ENCODE measurements around the gene OLFM2. TPM values are rescaled to one million over a fixed set of nuclear protein-coding genes. Genes with fewer than 3 reads are reported as not detected.
"Not testable (repeated sequence)": the region's sequence is repeated elsewhere in the genome, so short reads cannot be mapped to it uniquely, and the experiment has no call there.

Gene OLFM2
- total and polyA plus RNA-seq, 2 experiments from 2014 or later, result 8.9 to 11.6 TPM

GRCh38 chr19:9847087-9847671 is 89.1 kb downstream of the OLFM2 start:
- Histone ChIP-seq H3K9me2 (ENCODE audit: insufficient read depth) (no peaks in the 10 kb centered on the region), H3K4me3 (no peak overlapping the region), H4K20me1 (ENCODE audit: insufficient read depth) (no peaks in the 10 kb centered on the region), H3K27me3 (replicated peaks; ENCODE audit: insufficient read depth) (no peaks in the 10 kb centered on the region), H3K4me2 (ENCODE audit: unreplicated experiment) (no peak overlapping the region), H3K79me2 (ENCODE audit: insufficient read depth) (no peaks in the 10 kb centered on the region), H3K36me3 (ENCODE audit: low read depth) (peaks cover 5% of the 10 kb centered on the region; the same call in 1 of the 2 replicates), H3K4me1 (ENCODE audit: insufficient read depth) (no peaks in the 10 kb centered on the region), H3F3A (ENCODE audit: insufficient read depth) (no peaks in the 10 kb centered on the region), H3K9ac (peak overlapping the region; percentile 35; the same call in 1 of the 2 replicates), H2AFZ (no peak overlapping the region), H3K9me3 (ENCODE audit: low read depth) (no peaks in the 10 kb centered on the region), H3K27ac (peak overlapping the region; percentile 62)
- in situ Hi-C loops (cut with MboI), result no loop called here
- 9% methylated on average over 13 of the region's 13 CpGs for WGBS, 2 experiments (ENCODE audit: low coverage in 1 of 2, low lambda C conversion rate in 2 of 2, missing lambda C conversion rate in 2 of 2)
- TF ChIP-seq EZH2 (IDR thresholded peaks at IDR 0.05; ENCODE audit: insufficient read depth, poor library complexity, severe bottlenecking) (no peak), EZH2phosphoT487 (IDR thresholded peaks at IDR 0.05; ENCODE audit: insufficient read depth, low read depth) (no peak)
- peak; percentile 99 for DNase-seq

- not testable (repeated sequence) for H3K9me3 ChIP-seq (ENCODE audit: low read depth)
- 86 to 94% methylated on average over 12 of the region's 12 CpGs for WGBS, 2 experiments (ENCODE audit: low coverage in 1 of 2, low lambda C conversion rate in 2 of 2, missing lambda C conversion rate in 2 of 2)
Observed at GRCh38 chr19:9843626-9844273, 92.6 kb downstream of the OLFM2 start.

DNA sequence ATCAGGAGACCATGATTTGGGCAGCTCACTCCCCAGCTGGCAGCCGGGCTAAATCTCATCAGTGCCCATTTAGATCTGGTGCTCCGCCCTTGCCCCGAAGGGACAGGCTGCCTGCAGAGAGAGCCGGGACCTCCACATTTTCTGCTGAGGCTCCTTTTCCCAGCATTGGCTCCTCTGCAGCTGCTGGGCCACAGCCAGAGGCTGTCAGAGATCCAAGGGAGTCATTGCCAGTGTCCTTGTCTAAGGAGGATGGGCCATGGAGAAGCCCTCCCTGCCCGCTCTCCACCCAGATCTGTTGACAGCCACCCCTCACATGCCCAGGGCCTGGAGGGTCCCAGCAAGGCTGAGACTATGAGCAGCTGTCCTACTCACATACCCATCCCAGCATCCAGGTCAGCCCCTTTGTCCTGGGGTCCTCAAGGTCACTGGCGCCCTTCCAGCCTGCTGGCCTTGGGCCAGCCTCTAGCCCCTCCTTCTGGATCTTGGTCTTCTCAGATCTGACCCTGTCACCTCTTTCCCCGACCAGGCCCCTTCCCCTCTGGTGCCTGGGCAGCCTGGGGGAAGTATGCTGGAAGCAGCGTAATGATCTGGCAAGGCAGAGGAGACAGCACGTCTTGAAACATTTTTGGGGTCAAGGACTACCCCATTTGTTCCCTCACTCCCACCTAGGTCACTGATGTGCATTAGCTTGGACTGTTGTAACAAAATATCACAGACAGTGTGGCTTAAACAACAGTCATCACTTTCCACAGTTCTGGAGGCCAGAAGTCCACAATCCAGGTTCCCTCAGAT is 93.3 kb downstream of the OLFM2 start:
- H3K9me3 ChIP-seq (ENCODE audit: low read depth), result no peaks in the 10 kb centered on the region
- H3K36me3 ChIP-seq (ENCODE audit: low read depth), result peaks cover 5% of the 10 kb centered on the region; the same call in 1 of the 2 replicates
- no peaks in the 10 kb centered on the region for H3F3A ChIP-seq (ENCODE audit: insufficient read depth)
- no peaks in the 10 kb centered on the region for H3K27me3 ChIP-seq (replicated peaks; ENCODE audit: insufficient read depth)
- no peak overlapping the region for H3K9ac ChIP-seq
- in situ Hi-C loops (cut with MboI), result no loop called here
- DNase-seq, result no peak
- TF ChIP-seq EZH2phosphoT487 (IDR thresholded peaks at IDR 0.05; ENCODE audit: insufficient read depth, low read depth) (no peak), EZH2 (IDR thresholded peaks at IDR 0.05; ENCODE audit: insufficient read depth, poor library complexity, severe bottlenecking) (no peak)
- no peak overlapping the region for H3K4me2 ChIP-seq (ENCODE audit: unreplicated experiment)
- no peak overlapping the region for H3K27ac ChIP-seq
- H3K4me1 ChIP-seq (ENCODE audit: insufficient read depth), result no peaks in the 10 kb centered on the region
- H2AFZ ChIP-seq, result no peak overlapping the region
- H3K79me2 ChIP-seq (ENCODE audit: insufficient read depth), result peaks cover 10% of the 10 kb centered on the region; the same call in 1 of the 2 replicates
- no peaks in the 10 kb centered on the region for H3K9me2 ChIP-seq (ENCODE audit: insufficient read depth)
- 77 to 82% methylated on average over 9 of the region's 9 CpGs for WGBS, 2 experiments (ENCODE audit: low coverage in 1 of 2, low lambda C conversion rate in 2 of 2, missing lambda C conversion rate in 2 of 2)
- no peak overlapping the region for H3K4me3 ChIP-seq
- H4K20me1 ChIP-seq (ENCODE audit: insufficient read depth), result no peaks in the 10 kb centered on the region

More at GRCh38 chr19:9843626-9844273, 92.6 kb downstream of the OLFM2 start:
- H3K9ac ChIP-seq; H3F3A ChIP-seq (ENCODE audit: insufficient read depth); H3K79me2 ChIP-seq (ENCODE audit: insufficient read depth); H3K27ac ChIP-seq; H3K9me2 ChIP-seq (ENCODE audit: insufficient read depth); in situ Hi-C loops (cut with MboI); H3K27me3 ChIP-seq (replicated peaks; ENCODE audit: insufficient read depth); H3K4me2 ChIP-seq (ENCODE audit: unreplicated experiment); DNase-seq; H3K4me3 ChIP-seq; H3K4me1 ChIP-seq (ENCODE audit: insufficient read depth); H3K36me3 ChIP-seq (ENCODE audit: low read depth); H4K20me1 ChIP-seq (ENCODE audit: insufficient read depth); H2AFZ ChIP-seq: not testable (repeated sequence)

GRCh38 chr19:9839415-9839814 is 96.9 kb downstream of the OLFM2 start:
- H3K79me2 ChIP-seq (ENCODE audit: insufficient read depth), result peaks cover 39% of the 10 kb centered on the region
- no peak overlapping the region for H3K4me2 ChIP-seq (ENCODE audit: unreplicated experiment)
- no peaks in the 10 kb centered on the region for H3K9me2 ChIP-seq (ENCODE audit: insufficient read depth)
- H3K27ac ChIP-seq, result no peak overlapping the region
- no peaks in the 10 kb centered on the region for H3K27me3 ChIP-seq (replicated peaks; ENCODE audit: insufficient read depth)
- H4K20me1 ChIP-seq (ENCODE audit: insufficient read depth), result no peaks in the 10 kb centered on the region
- H3K36me3 ChIP-seq (ENCODE audit: low read depth), result peaks cover 5% of the 10 kb centered on the region; the same call in 1 of the 2 replicates
- 0 out of 2 replicates have a peak, but pooled peaks cover 7% of the 10 kb centered on the region for H3K4me1 ChIP-seq (ENCODE audit: insufficient read depth)
- peaks cover 1% of the 10 kb centered on the region for H3F3A ChIP-seq (ENCODE audit: insufficient read depth)
- no peaks in the 10 kb centered on the region for H3K9me3 ChIP-seq (ENCODE audit: low read depth)
- TF ChIP-seq EZH2 (IDR thresholded peaks at IDR 0.05; ENCODE audit: insufficient read depth, poor library complexity, severe bottlenecking) (no peak), EZH2phosphoT487 (IDR thresholded peaks at IDR 0.05; ENCODE audit: insufficient read depth, low read depth) (no peak)
- in situ Hi-C loops (cut with MboI), result no loop called here
- H3K4me3 ChIP-seq, result no peak overlapping the region
- DNase-seq, result no peak
- no peak overlapping the region for H3K9ac ChIP-seq
- no peak overlapping the region for H2AFZ ChIP-seq
- WGBS, 2 experiments (ENCODE audit: low coverage in 1 of 2, low lambda C conversion rate in 2 of 2, missing lambda C conversion rate in 2 of 2), result 85 to 94% methylated on average over 1 of the region's 1 CpG
